H9 (cell line): Measurements from ENCODE around the gene SLC35G1. TPM values are rescaled to one million over a fixed set of nuclear protein-coding genes. Genes with fewer than 3 reads are reported as not detected.

Source experiments
- DNase-seq: peaks from one replicate; pipeline ENCODE4 v3.0.0-alpha.2; 2017
- H2AFZ ChIP-seq: one replicate; pipeline ENCODE4 v1.6.1; 2013; ENCODE audit warnings: mild to moderate bottlenecking, low read length, control low read depth, moderate library complexity
- H2AK5ac ChIP-seq: 2 replicates; pipeline ENCODE4 v1.6.1; 2013; ENCODE audit warnings: low read length, control low read depth, mixed read lengths; ENCODE audit not compliant: insufficient read length
- H2BK120ac ChIP-seq: one replicate; pipeline ENCODE4 v1.6.1; 2013; ENCODE audit warnings: low read depth, mild to moderate bottlenecking, low read length, control low read depth, inconsistent platforms; ENCODE audit not compliant: poor library complexity, severe bottlenecking
- H2BK12ac ChIP-seq: 2 replicates; pipeline ENCODE4 v1.6.1; 2013; ENCODE audit warnings: low read length, control low read depth, mixed read lengths, low read depth; ENCODE audit not compliant: insufficient read length
- H2BK15ac ChIP-seq: 2 replicates; pipeline ENCODE4 v1.6.1; 2013; ENCODE audit warnings: low read depth, low read length, control low read depth
- H2BK20ac ChIP-seq: one replicate; pipeline ENCODE4 v1.6.1; 2013; ENCODE audit warnings: low read depth, mild to moderate bottlenecking, low read length, control low read depth, inconsistent platforms; ENCODE audit not compliant: poor library complexity, severe bottlenecking
- H2BK5ac ChIP-seq: 2 replicates; pipeline ENCODE4 v1.6.1; 2013; ENCODE audit warnings: low read length, control low read depth, mixed read lengths; ENCODE audit not compliant: insufficient read length
- H3K14ac ChIP-seq: 2 replicates; pipeline ENCODE4 v1.6.1; 2013; ENCODE audit warnings: low read length, control low read depth; ENCODE audit not compliant: insufficient read depth
- H3K18ac ChIP-seq: 2 replicates; pipeline ENCODE4 v1.6.1; 2013; ENCODE audit warnings: low read depth, mild to moderate bottlenecking, mixed read lengths, low read length, control low read depth; ENCODE audit not compliant: insufficient read length
- H3K23ac ChIP-seq: 2 replicates; pipeline ENCODE4 v1.6.1; 2013; ENCODE audit warnings: low read length, control low read depth, mixed read lengths, low read depth; ENCODE audit not compliant: insufficient read length
- H3K23me2 ChIP-seq: 2 replicates; pipeline ENCODE4 v1.6.1; 2013; ENCODE audit warnings: low read depth, mild to moderate bottlenecking, mixed read lengths, low read length, control low read depth; ENCODE audit not compliant: insufficient read length, poor library complexity, severe bottlenecking
- H3K27ac ChIP-seq: 2 replicates; pipeline ENCODE4 v1.5.1; 2013; ENCODE audit warnings: low read length, control low read depth, mixed read lengths, low read depth; ENCODE audit not compliant: insufficient read length
- H3K27me3 ChIP-seq: 2 replicates; pipeline ENCODE4 v1.6.1; 2013; ENCODE audit warnings: low read length, control low read depth, inconsistent platforms; ENCODE audit not compliant: insufficient read depth
- H3K4ac ChIP-seq: 2 replicates; pipeline ENCODE4 v1.6.1; 2013; ENCODE audit warnings: low read depth, mild to moderate bottlenecking, control low read depth, inconsistent platforms, low read length, moderate library complexity
- H3K4me1 ChIP-seq: 2 replicates; pipeline ENCODE4 v1.6.1; 2013; ENCODE audit warnings: low read length, control low read depth, inconsistent platforms; ENCODE audit not compliant: insufficient read depth
- H3K4me2 ChIP-seq: 2 replicates; pipeline ENCODE4 v1.6.1; 2013; ENCODE audit warnings: low read length, control low read depth, mixed read lengths; ENCODE audit not compliant: insufficient read length, insufficient read depth
- H3K56ac ChIP-seq: 2 replicates; pipeline ENCODE4 v1.6.1; 2013; ENCODE audit warnings: low read depth, mild to moderate bottlenecking, mixed read lengths, low read length, control low read depth; ENCODE audit not compliant: insufficient read length
- H3K79me1 ChIP-seq: 2 replicates; pipeline ENCODE4 v1.6.1; 2013; ENCODE audit warnings: low read depth, mild to moderate bottlenecking, moderate library complexity, low read length, control low read depth, inconsistent platforms; ENCODE audit not compliant: insufficient read depth, poor library complexity, severe bottlenecking
- H3K79me2 ChIP-seq: 2 replicates; pipeline ENCODE4 v1.6.1; 2013; ENCODE audit warnings: low read length, control low read depth, inconsistent platforms; ENCODE audit not compliant: insufficient read depth
- H3K9ac ChIP-seq: 2 replicates; pipeline ENCODE4 v1.6.1; 2013; ENCODE audit warnings: low read length, control low read depth, mixed read lengths; ENCODE audit not compliant: insufficient read length; ENCODE audit errors: extremely low read depth
- H3K9me3 ChIP-seq: one replicate; pipeline ENCODE4 v1.6.1; 2013; ENCODE audit warnings: low read depth, low read length, inconsistent platforms; ENCODE audit not compliant: control insufficient read depth
- H3T11ph ChIP-seq: one replicate; pipeline ENCODE4 v1.6.1; 2013; ENCODE audit warnings: mild to moderate bottlenecking, low read length, control low read depth, inconsistent platforms
- H4K20me1 ChIP-seq: one replicate; pipeline ENCODE4 v1.6.1; 2013; ENCODE audit not compliant: control insufficient read depth, insufficient read length, insufficient read depth
- H4K5ac ChIP-seq: 2 replicates; pipeline ENCODE4 v1.6.1; 2013; ENCODE audit warnings: low read depth, mild to moderate bottlenecking, mixed read lengths, low read length, control low read depth; ENCODE audit not compliant: insufficient read length
- H4K8ac ChIP-seq: replicated peaks from 2 replicates; pipeline ENCODE4 v1.6.1; 2013; ENCODE audit warnings: low read length, control low read depth, mixed read lengths, low read depth; ENCODE audit not compliant: insufficient read length
- H4K91ac ChIP-seq: 2 replicates; pipeline ENCODE4 v1.6.1; 2013; ENCODE audit warnings: low read depth, mild to moderate bottlenecking, moderate library complexity, mixed read lengths, low read length, control low read depth; ENCODE audit not compliant: insufficient read length
- H3K27ac Mint-ChIP-seq, 3 experiments: 2 replicates in 2 of 3; 3 replicates in 1 of 3; pipeline ENCODE4 v1.8.0; 2020 to 2021; ENCODE audit warnings: mixed read lengths in 3 of 3, mild to moderate bottlenecking in 1 of 3, moderate library complexity in 1 of 3
- H3K27me3 Mint-ChIP-seq: 2 replicates; pipeline ENCODE4 v1.8.0; 2021; ENCODE audit warnings: low read depth, mild to moderate bottlenecking, moderate library complexity, mixed read lengths
- H3K36me3 Mint-ChIP-seq, 3 experiments: 2 replicates in 2 of 3; 3 replicates in 1 of 3; pipeline ENCODE4 v1.8.0; 2020 to 2021; ENCODE audit warnings: low read depth in 3 of 3, mixed read lengths in 3 of 3; ENCODE audit not compliant: insufficient read depth in 1 of 3
- H3K4me1 Mint-ChIP-seq, 2 experiments: 2 replicates each; pipeline ENCODE4 v1.8.0; 2020; ENCODE audit warnings: mixed read lengths in 2 of 2
- H3K4me3 Mint-ChIP-seq, 2 experiments: 2 replicates in 1 of 2; 3 replicates in 1 of 2; pipeline ENCODE4 v1.8.0; 2020 to 2021; ENCODE audit warnings: mild to moderate bottlenecking in 2 of 2, mixed read lengths in 2 of 2, moderate library complexity in 1 of 2
- H3K9me3 Mint-ChIP-seq, 2 experiments: 2 replicates in 1 of 2; 3 replicates in 1 of 2; pipeline ENCODE4 v1.8.0; 2020; ENCODE audit warnings: mild to moderate bottlenecking in 2 of 2, mixed read lengths in 2 of 2, moderate library complexity in 1 of 2
- CTCF ChIP-seq: fragments of 200-600 bp; sonication (generic); conservative IDR thresholded peaks from 3 replicates; pipeline ENCODE4 v1.8.0; 2021; ENCODE audit warnings: antibody characterized with exemption, mild to moderate bottlenecking
- WGBS: extraction: QIAGEN DNeasy Blood & Tissue Kit; methylation state at CpG from one replicate; pipeline ENCODE4 v1.1.7; 2013; ENCODE audit warnings: missing lambda C conversion rate, low lambda C conversion rate, mixed read lengths; ENCODE audit not compliant: insufficient read length; ENCODE audit errors: extremely low coverage; 5-methylcytosine and 5-hydroxymethylcytosine counted together
- total RNA-seq: library from RNA; stranded (reverse); gene quantifications from 2 replicates; pipeline ENCODE4 v1.2.1, GENCODE V29; 2021

The SLC35G1 gene
- total RNA-seq, 1 experiment from 2014 or later = 6.3 TPM

- no peak overlapping the region for H2BK20ac ChIP-seq
- no peaks in the 10 kb centered on the region for H3K23me2 ChIP-seq
- H4K8ac ChIP-seq = no peak overlapping the region
- H3K9me3 Mint-ChIP-seq = peaks cover 51 to 52% of the 10 kb centered on the region in 2 experiments
- H2AK5ac ChIP-seq = no peak overlapping the region
- H2BK120ac ChIP-seq = no peak overlapping the region
- H3K79me2 ChIP-seq = no peaks in the 10 kb centered on the region
- no peak overlapping the region for H2AFZ ChIP-seq
- no peak overlapping the region for H3K23ac ChIP-seq
- H4K91ac ChIP-seq = no peak overlapping the region
- peaks cover 17 to 19% (median 17%) of the 10 kb centered on the region in 3 experiments; a peak in 6 of 7 replicates for H3K36me3 Mint-ChIP-seq
- H3K79me1 ChIP-seq = no peaks in the 10 kb centered on the region
- peaks cover 100% of the 10 kb centered on the region for H3K27me3 Mint-ChIP-seq
- H3K4me2 ChIP-seq = no peak overlapping the region
- no CpG with 5 or more reads among the region's 4 CpGs for whole genome bisulfite sequencing
- no peaks in the 10 kb centered on the region for H4K20me1 ChIP-seq
- H3K9ac ChIP-seq = no peak overlapping the region
- no peak overlapping the region for H2BK12ac ChIP-seq
- H2BK5ac ChIP-seq = no peak overlapping the region
- no peak overlapping the region for H3K4ac ChIP-seq
- no peak overlapping the region for H3T11ph ChIP-seq
- H3K56ac ChIP-seq = no peak overlapping the region
- H3K4me1 Mint-ChIP-seq = peaks cover 27 to 33% of the 10 kb centered on the region in 2 experiments
- no peak for TF ChIP-seq CTCF
- H3K14ac ChIP-seq = no peak overlapping the region
- H3K27ac Mint-ChIP-seq = no peak overlapping the region
- peaks cover 8% of the 10 kb centered on the region for H3K9me3 ChIP-seq
- H3K27me3 ChIP-seq = peaks cover 25% of the 10 kb centered on the region; the same call in 1 of the 2 replicates
- no peak overlapping the region for H3K27ac ChIP-seq
- H4K5ac ChIP-seq = no peak overlapping the region
- peak; percentile 52 for DNase-seq
- H3K4me1 ChIP-seq = no peaks in the 10 kb centered on the region; the same call in 1 of the 2 replicates
- peak overlapping the region; percentile 1 to 3; a peak in 2 of 5 replicates for H3K4me3 Mint-ChIP-seq
- no peak overlapping the region for H2BK15ac ChIP-seq
- no peak overlapping the region for H3K18ac ChIP-seq
These were observed 44.2 kb upstream of the SLC35G1 start for GRCh38 chr10:93849593-93849992.
